Breast epithelium (tissue), 4 donors: Measurements from ENCODE around the gene IRGQ. TPM values are rescaled to one million over a fixed set of nuclear protein-coding genes. Genes with fewer than 3 reads are reported as not detected.

Experiments used
- DNase-seq, 2 donors: peaks; one replicate each; pipeline ENCODE4 v3.0.0-alpha.2; 2019; ENCODE audit warnings: low spot score in 2 of 2
- H3K27ac ChIP-seq, 2 donors: fragments of 200-600 bp; sonication (generic) in 1 of 2; one replicate each; pipeline ENCODE4 v1.5.1; 2016 to 2019; ENCODE audit warnings: mild to moderate bottlenecking in 1 of 2
- H3K27me3 ChIP-seq, 2 donors: fragments of 200-600 bp; sonication (generic) in 1 of 2; one replicate each; pipeline versions ENCODE4 v1.5.1 to v1.6.0; 2017 to 2019; ENCODE audit warnings: control low read depth in 1 of 2, mild to moderate bottlenecking in 1 of 2
- H3K36me3 ChIP-seq: fragments of 200-600 bp; one replicate; pipeline ENCODE4 v1.5.1; 2019
- H3K4me1 ChIP-seq, 2 donors: fragments of 200-600 bp; sonication (generic); one replicate each; pipeline ENCODE4 v1.5.1; 2016 to 2019; ENCODE audit warnings: control low read depth in 1 of 2
- H3K4me3 ChIP-seq, 3 donors: fragments of 200-600 bp; sonication (generic); 1 replicate in 2 of 3; 2 replicates in 1 of 3; pipeline ENCODE4 v1.5.1; 2016 to 2019; ENCODE audit warnings: mild to moderate bottlenecking in 3 of 3, moderate library complexity in 2 of 3
- H3K9me3 ChIP-seq, 2 donors: fragments of 200-600 bp; sonication (generic) in 1 of 2; one replicate each; pipeline ENCODE4 v1.5.1; 2016 to 2019; ENCODE audit warnings: control low read depth in 1 of 2
- POLR2A ChIP-seq: fragments of 450-650 bp; IDR thresholded peaks from one replicate; pipeline ENCODE4 v1.6.1; 2016; ENCODE audit warnings: antibody characterized with exemption, mild to moderate bottlenecking, moderate library complexity
- POLR2AphosphoS5 ChIP-seq, 3 donors: sonication (generic); formaldehyde crosslinking; IDR thresholded peaks; one replicate each; pipeline ENCODE4 v1.6.1; 2017; ENCODE audit warnings: antibody characterized with exemption in 3 of 3
- intact Hi-C: fragments of 100-400 bp; cut with DNase I; formaldehyde crosslinking; loops from one replicate; pipeline ENCODE4 v1.15.1; 2023; ENCODE audit warnings: low total_unique reads
- total RNA-seq, 3 donors: library from RNA; depleted of rRNA; stranded (reverse); fragments of >200 nt; gene quantifications; one replicate each; pipeline ENCODE4 v1.1.0, GENCODE V29; 2016
- TF ChIP-seq, protein P1 (sequence below), 3 donors: fragments of 450-650 bp; IDR thresholded peaks; one replicate each; pipeline ENCODE4 v1.5.1; 2016 to 2017; ENCODE audit warnings: antibody characterized with exemption in 3 of 3, mild to moderate bottlenecking in 3 of 3, moderate library complexity in 3 of 3

The IRGQ gene
- total RNA-seq, 3 donors from 2014 or later = 14.9 to 17.4 (median 16.1) TPM

GRCh38 chr19:43545276-43545675 lies 50.7 kb downstream of the IRGQ start:
- no peak overlapping the region for H3K27ac ChIP-seq
- no peak for TF ChIP-seq POLR2AphosphoS5 (IDR thresholded peaks at IDR 0.05)
- TF ChIP-seq, protein P1, sequence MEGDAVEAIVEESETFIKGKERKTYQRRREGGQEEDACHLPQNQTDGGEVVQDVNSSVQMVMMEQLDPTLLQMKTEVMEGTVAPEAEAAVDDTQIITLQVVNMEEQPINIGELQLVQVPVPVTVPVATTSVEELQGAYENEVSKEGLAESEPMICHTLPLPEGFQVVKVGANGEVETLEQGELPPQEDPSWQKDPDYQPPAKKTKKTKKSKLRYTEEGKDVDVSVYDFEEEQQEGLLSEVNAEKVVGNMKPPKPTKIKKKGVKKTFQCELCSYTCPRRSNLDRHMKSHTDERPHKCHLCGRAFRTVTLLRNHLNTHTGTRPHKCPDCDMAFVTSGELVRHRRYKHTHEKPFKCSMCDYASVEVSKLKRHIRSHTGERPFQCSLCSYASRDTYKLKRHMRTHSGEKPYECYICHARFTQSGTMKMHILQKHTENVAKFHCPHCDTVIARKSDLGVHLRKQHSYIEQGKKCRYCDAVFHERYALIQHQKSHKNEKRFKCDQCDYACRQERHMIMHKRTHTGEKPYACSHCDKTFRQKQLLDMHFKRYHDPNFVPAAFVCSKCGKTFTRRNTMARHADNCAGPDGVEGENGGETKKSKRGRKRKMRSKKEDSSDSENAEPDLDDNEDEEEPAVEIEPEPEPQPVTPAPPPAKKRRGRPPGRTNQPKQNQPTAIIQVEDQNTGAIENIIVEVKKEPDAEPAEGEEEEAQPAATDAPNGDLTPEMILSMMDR (IDR thresholded peaks at IDR 0.05) = no peak
- no peak for TF ChIP-seq POLR2A
- no peaks in the 10 kb centered on the region for H3K36me3 ChIP-seq
- no peaks in the 10 kb centered on the region for H3K9me3 ChIP-seq
- no peak overlapping the region for H3K4me3 ChIP-seq
- no peaks in the 10 kb centered on the region for H3K27me3 ChIP-seq
- H3K4me1 ChIP-seq = no peaks in the 10 kb centered on the region
- intact Hi-C loops = no loop called here
- DNase-seq = no peak

- Histone ChIP-seq H3K9me3 (no peaks in the 10 kb centered on the region), H3K4me3 (no peak overlapping the region), H3K27me3 (no peaks in the 10 kb centered on the region), H3K27ac (no peak overlapping the region), H3K36me3 (no peaks in the 10 kb centered on the region), H3K4me1 (no peaks in the 10 kb centered on the region)
- no peak for DNase-seq
- TF ChIP-seq, protein P1 (IDR thresholded peaks at IDR 0.05) = no peak
- TF ChIP-seq POLR2A (no peak), POLR2AphosphoS5 (IDR thresholded peaks at IDR 0.05) (no peak)
- intact Hi-C loops = no loop called here
Observed at GRCh38 chr19:43544077-43544476, 51.9 kb downstream of the IRGQ start.

DNA sequence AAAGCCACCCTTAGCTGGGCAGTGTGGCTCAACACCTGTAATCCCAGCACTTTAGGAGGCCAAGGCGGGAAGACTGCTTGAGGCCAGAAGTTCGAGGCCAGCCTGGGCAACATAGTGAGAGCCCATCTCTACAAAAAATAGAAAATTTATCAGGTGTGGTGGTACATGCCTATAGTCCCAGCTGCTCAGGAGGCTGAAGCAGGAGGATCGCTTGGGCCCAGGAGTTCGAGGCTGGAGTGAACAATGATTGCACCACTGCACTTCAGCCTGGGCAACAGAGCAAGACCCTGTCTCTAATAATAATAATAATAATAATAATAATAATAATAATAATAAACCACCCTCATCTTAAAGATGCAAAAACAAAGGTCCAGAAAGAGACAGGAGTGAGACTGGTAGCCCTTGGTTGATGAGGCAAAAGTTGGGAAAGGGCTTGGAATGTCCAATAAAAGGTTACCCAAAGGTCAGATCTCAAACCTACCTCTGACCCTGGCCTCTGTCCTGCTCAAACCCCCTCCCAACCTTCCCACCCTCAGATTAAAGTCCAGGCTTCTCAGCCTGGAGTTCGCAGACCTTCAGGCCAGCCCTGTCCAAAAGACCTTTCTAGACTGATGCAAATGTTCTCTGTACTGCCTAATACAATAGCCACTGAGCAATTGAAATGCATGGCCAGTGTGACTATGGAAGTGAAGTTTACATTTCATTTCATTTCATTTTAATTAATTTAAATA lies 53.8 kb downstream of the IRGQ start:
- H3K4me1 ChIP-seq = no peaks in the 10 kb centered on the region
- no peaks in the 10 kb centered on the region for H3K36me3 ChIP-seq
- H3K27me3 ChIP-seq = no peaks in the 10 kb centered on the region
- TF ChIP-seq, protein P1 (IDR thresholded peaks at IDR 0.05) = no peak
- no peak for TF ChIP-seq POLR2AphosphoS5 (IDR thresholded peaks at IDR 0.05)
- no peak overlapping the region for H3K27ac ChIP-seq
- DNase-seq = no peak
- intact Hi-C loops = no loop called here
- H3K9me3 ChIP-seq = no peaks in the 10 kb centered on the region
- no peak overlapping the region for H3K4me3 ChIP-seq

DNA sequence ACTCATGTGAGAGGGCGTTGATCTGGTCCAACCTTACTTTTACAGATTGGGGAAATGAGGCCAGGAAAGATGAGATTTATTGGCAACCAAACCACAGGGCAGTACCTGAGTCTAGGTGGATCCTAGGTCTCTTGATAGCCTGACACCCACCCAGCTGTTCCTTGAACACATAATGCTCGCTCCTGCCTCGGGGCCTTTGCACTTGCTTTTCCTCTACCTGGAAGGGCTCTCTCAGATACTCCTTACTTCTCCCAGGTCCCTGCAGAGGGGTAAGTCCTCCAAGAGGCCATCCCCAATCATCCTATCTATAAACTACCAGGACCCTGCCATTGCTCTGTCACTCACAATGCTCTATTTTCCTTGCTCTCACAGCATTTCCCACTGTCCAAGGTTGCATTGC lies 55.6 kb downstream of the IRGQ start:
- H3K27me3 ChIP-seq = no peaks in the 10 kb centered on the region
- intact Hi-C loops = no loop called here
- TF ChIP-seq, protein P1 (IDR thresholded peaks at IDR 0.05) = no peak
- no peak for TF ChIP-seq POLR2A
- TF ChIP-seq POLR2AphosphoS5 (IDR thresholded peaks at IDR 0.05) = no peak
- no peaks in the 10 kb centered on the region for H3K9me3 ChIP-seq
- H3K4me3 ChIP-seq = no peak overlapping the region
- H3K4me1 ChIP-seq = no peaks in the 10 kb centered on the region
- no peaks in the 10 kb centered on the region for H3K36me3 ChIP-seq
- no peak overlapping the region for H3K27ac ChIP-seq
- DNase-seq = no peak

DNA sequence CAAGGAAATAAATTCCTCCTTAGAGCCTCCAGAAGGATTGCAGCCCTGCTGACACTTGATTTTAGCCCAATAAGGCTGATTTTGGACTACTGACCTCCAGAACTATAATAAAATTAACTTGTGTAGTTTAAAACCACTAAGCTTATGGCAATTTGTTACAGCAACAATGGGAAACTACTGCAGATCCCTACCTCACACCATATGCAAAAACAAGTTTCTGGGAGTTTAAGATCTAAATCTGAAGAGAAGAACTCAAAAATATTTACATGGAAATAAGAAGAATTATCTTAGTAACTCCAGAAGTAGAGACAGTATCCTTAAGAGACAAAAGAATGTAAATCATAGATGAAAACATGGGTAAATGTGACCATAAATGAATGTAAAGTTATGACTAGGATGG lies 57.0 kb downstream of the IRGQ start:
- intact Hi-C loops = loop anchor here (10.0 kb wide), 1 partner anchor 56 kb away; the partner anchor contains the start of genes IRGQ and ZNF576
- no peaks in the 10 kb centered on the region for H3K27me3 ChIP-seq
- H3K36me3 ChIP-seq = no peaks in the 10 kb centered on the region
- no peaks in the 10 kb centered on the region for H3K4me1 ChIP-seq
- no peaks in the 10 kb centered on the region for H3K9me3 ChIP-seq
- H3K4me3 ChIP-seq = no peak overlapping the region
- TF ChIP-seq, protein P1 (IDR thresholded peaks at IDR 0.05) = no peak
- TF ChIP-seq POLR2AphosphoS5 (IDR thresholded peaks at IDR 0.05) (no peak), POLR2A (no peak)
- DNase-seq = no peak
- H3K27ac ChIP-seq = no peak overlapping the region
